Measurements from ENCODE around the gene LIPH. TPM values are rescaled to one million over a fixed set of nuclear protein-coding genes. Genes with fewer than 3 reads are reported as not detected.
"Not testable (repeated sequence)": the region's sequence is repeated elsewhere in the genome, so short reads cannot be mapped to it uniquely, and the experiment has no call there.

LIPH gene
- total RNA-seq, 4 donors from 2014 or later, result 0.06 to 0.34 TPM; not detected in 2

- Histone ChIP-seq H3K4me3 (no peak overlapping the region), H3K27me3 (no peaks in the 10 kb centered on the region), H3K27ac (replicated peaks in 1 of 4) (no peak overlapping the region), H3K36me3 (peaks cover 5 to 64% (median 37%) of the 10 kb centered on the region in 4 donors), H3K4me1 (no peaks in the 10 kb centered on the region), H3K9me3 (no peaks in the 10 kb centered on the region)
- 94% methylated on average over 13 of the region's 15 CpGs for WGBS
- no peak for TF ChIP-seq CTCF (IDR thresholded peaks at IDR 0.05)
- TF ChIP-seq EP300 (IDR thresholded peaks at IDR 0.05), result no peak
- TF ChIP-seq POLR2AphosphoS5 (IDR thresholded peaks at IDR 0.05), result no peak
- TF ChIP-seq POLR2A (IDR thresholded peaks at IDR 0.05; ENCODE audit: low read depth), result no peak
- intact Hi-C loops (cut with DNase I), result no loop called here
- DNase-seq (ENCODE audit: extremely low spot score), result no peak
These were observed 79.0 kb downstream of the LIPH start for GRCh38 chr3:185473290-185473815.

GRCh38 chr3:185470323-185470722, 82.1 kb downstream of the LIPH start:
- H3K36me3 ChIP-seq, result peaks cover 5 to 82% (median 54%) of the 10 kb centered on the region in 4 donors

GRCh38 chr3:185469542-185469941, 82.8 kb downstream of the LIPH start:
- Histone ChIP-seq H3K9me3 (no peaks in the 10 kb centered on the region), H3K36me3 (peaks cover 5 to 82% (median 56%) of the 10 kb centered on the region in 4 donors), H3K4me3 (no peak overlapping the region), H3K27ac (replicated peaks in 1 of 4) (no peak overlapping the region), H3K4me1 (no peaks in the 10 kb centered on the region), H3K27me3 (no peaks in the 10 kb centered on the region)
- no peak for DNase-seq (ENCODE audit: extremely low spot score)
- WGBS, result 84% methylated on average over 3 of the region's 3 CpGs
- TF ChIP-seq EP300 (IDR thresholded peaks at IDR 0.05) (no peak), CTCF (IDR thresholded peaks at IDR 0.05) (no peak), POLR2A (IDR thresholded peaks at IDR 0.05; ENCODE audit: low read depth) (no peak), POLR2AphosphoS5 (IDR thresholded peaks at IDR 0.05) (no peak)
- intact Hi-C loops (cut with DNase I), result no loop called here

More at GRCh38 chr3:185470323-185470722, 82.1 kb downstream of the LIPH start:
- no peak for DNase-seq (ENCODE audit: extremely low spot score)
- no peak for TF ChIP-seq POLR2AphosphoS5 (IDR thresholded peaks at IDR 0.05)
- TF ChIP-seq POLR2A (IDR thresholded peaks at IDR 0.05; ENCODE audit: low read depth), result no peak
- no peak for TF ChIP-seq EP300 (IDR thresholded peaks at IDR 0.05)
- no peak for TF ChIP-seq CTCF (IDR thresholded peaks at IDR 0.05)
- WGBS, result 85% methylated on average over 3 of the region's 3 CpGs
- Histone ChIP-seq H3K27me3 (no peaks in the 10 kb centered on the region), H3K9me3 (no peaks in the 10 kb centered on the region), H3K4me1 (no peaks in the 10 kb centered on the region), H3K27ac (replicated peaks in 1 of 4) (no peak overlapping the region), H3K4me3 (no peak overlapping the region)
- intact Hi-C loops (cut with DNase I), result no loop called here

- H3K4me1 ChIP-seq; H3K27ac ChIP-seq (replicated peaks in 1 of 4); H3K9me3 ChIP-seq; DNase-seq (ENCODE audit: extremely low spot score); H3K4me3 ChIP-seq; H3K27me3 ChIP-seq; intact Hi-C loops (cut with DNase I): not testable (repeated sequence)
- WGBS, result 96% methylated on average over 4 of the region's 5 CpGs
- peaks cover 0 to 69% (median 42%) of the 10 kb centered on the region in 4 donors for H3K36me3 ChIP-seq
These were observed 86.3 kb downstream of the LIPH start for GRCh38 chr3:185466123-185466522.

GRCh38 chr3:185465471-185465870, 86.9 kb downstream of the LIPH start:
- intact Hi-C loops (cut with DNase I), result no loop called here
- TF ChIP-seq POLR2AphosphoS5 (IDR thresholded peaks at IDR 0.05), result no peak
- H3K9me3 ChIP-seq, result no peaks in the 10 kb centered on the region
- H3K27me3 ChIP-seq, result no peaks in the 10 kb centered on the region
- no peak for DNase-seq (ENCODE audit: extremely low spot score)
- WGBS, result 91% methylated on average over 9 of the region's 9 CpGs
- peaks cover 0 to 69% (median 42%) of the 10 kb centered on the region in 4 donors for H3K36me3 ChIP-seq
- H3K4me3 ChIP-seq, result no peak overlapping the region
- H3K27ac ChIP-seq (replicated peaks in 1 of 4), result no peak overlapping the region
- no peaks in the 10 kb centered on the region for H3K4me1 ChIP-seq

Measured in esophagus muscularis mucosa (tissue), 4 donors.